Measurements from ENCODE around the gene FAF1.
A peak's percentile ranks its signal among the peaks of the same experiment; 100 is the strongest.

Gene FAF1

DNA sequence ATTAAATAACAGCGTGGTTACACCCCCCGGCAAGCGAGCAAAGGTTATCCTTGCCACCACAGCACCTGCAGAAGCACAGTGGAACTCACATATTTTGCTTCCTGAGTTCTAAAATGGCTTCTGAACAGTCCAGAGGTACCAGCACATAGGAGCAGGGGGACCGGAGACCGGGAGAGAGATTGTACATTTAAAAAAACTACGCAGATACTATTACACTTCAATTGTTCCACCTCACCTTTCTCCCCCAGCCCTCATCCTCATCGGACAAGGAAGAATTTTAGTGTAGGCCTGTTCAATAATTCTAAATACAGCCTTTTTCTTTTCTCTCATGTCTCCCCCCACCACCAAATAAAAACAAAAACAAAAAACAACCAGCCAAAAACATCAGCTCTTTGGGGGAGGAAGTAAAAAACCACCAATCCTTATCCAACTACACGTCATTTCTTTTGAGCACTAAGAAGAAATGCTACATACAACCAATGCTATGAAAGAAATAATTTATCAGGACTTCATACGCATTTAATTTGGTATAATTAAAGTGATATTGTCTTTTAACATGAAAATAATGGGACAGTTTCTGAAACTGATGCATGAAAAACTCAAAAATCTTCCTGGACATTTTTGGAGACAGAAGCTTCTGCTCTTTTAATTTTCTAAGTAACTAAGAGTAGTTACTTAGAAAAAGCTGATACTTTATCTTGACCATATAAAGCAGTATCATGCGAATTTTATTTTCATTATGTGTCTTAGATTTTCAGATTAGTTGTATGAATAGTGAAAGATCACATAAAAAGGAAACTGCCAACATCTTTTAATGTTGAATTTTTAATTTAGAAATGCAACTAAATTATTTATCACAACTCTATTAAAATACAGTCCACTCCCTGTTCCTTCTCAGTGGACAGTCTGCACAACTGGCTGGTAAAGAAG lies 19.1 kb upstream of the FAF1 start:
- CTCF ChIA-PET: no interaction called here
- TF ChIP-seq FOXM1 (IDR thresholded peaks at IDR 0.05; ENCODE audit: borderline replicate concordance): no peak
- TF ChIP-seq FOXA1 (IDR thresholded peaks at IDR 0.05): no peak
- TF ChIP-seq L3MBTL2 (conservative IDR thresholded peaks at IDR 0.05): no peak
- no peak for TF ChIP-seq ELF4 (IDR thresholded peaks at IDR 0.05)
- TF ChIP-seq ARNT (IDR thresholded peaks at IDR 0.05): no peak
- no peak for TF ChIP-seq HDGF (IDR thresholded peaks at IDR 0.05; ENCODE audit: borderline replicate concordance)
- no peak for TF ChIP-seq SP1 (IDR thresholded peaks at IDR 0.05)
- TF ChIP-seq BHLHE40 (IDR thresholded peaks at IDR 0.05; ENCODE audit: borderline replicate concordance): no peak
- no peak for TF ChIP-seq NFRKB (IDR thresholded peaks at IDR 0.05)
- no peak for TF ChIP-seq ZNF384 (IDR thresholded peaks at IDR 0.05)
- no peak for TF ChIP-seq TARDBP (IDR thresholded peaks at IDR 0.05)
- TF ChIP-seq LEF1 (IDR thresholded peaks at IDR 0.05; ENCODE audit: borderline replicate concordance): no peak
- TF ChIP-seq CTBP1 (IDR thresholded peaks at IDR 0.05; ENCODE audit: borderline replicate concordance): no peak
- no peak for TF ChIP-seq SUZ12 (IDR thresholded peaks at IDR 0.05)
- no peak for TF ChIP-seq FOXK2 (IDR thresholded peaks at IDR 0.05)
- TF ChIP-seq, protein P1, sequence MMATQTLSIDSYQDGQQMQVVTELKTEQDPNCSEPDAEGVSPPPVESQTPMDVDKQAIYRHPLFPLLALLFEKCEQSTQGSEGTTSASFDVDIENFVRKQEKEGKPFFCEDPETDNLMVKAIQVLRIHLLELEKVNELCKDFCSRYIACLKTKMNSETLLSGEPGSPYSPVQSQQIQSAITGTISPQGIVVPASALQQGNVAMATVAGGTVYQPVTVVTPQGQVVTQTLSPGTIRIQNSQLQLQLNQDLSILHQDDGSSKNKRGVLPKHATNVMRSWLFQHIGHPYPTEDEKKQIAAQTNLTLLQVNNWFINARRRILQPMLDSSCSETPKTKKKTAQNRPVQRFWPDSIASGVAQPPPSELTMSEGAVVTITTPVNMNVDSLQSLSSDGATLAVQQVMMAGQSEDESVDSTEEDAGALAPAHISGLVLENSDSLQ (IDR thresholded peaks at IDR 0.05): no peak
- DNase-seq (ENCODE audit: extremely low spot score): no peak
- POLR2A ChIA-PET: interaction anchor here (1.3 to 4.4 kb wide), 4 partner anchors 8 to 42 kb away, joined by 4 to 58 read pairs (median 26); partner anchors contain the start of genes CDKN2C and FAF1

GRCh38 chr1:50978144-50978851 lies 18.2 kb upstream of the FAF1 start:
- POLR2A ChIA-PET: interaction anchor here (0.9 to 4.4 kb wide), 7 partner anchors 9 to 50 kb away, joined by 3 to 58 read pairs (median 7); partner anchors contain the start of genes CDKN2C and FAF1
- CTCF ChIA-PET: no interaction called here
- TF ChIP-seq SP1 (IDR thresholded peaks at IDR 0.05) (no peak), L3MBTL2 (conservative IDR thresholded peaks at IDR 0.05) (0 out of 2 replicates have a peak, but pooled peaks have one; percentile 7)
- peak; percentile 61 for DNase-seq (ENCODE audit: extremely low spot score)

DNA sequence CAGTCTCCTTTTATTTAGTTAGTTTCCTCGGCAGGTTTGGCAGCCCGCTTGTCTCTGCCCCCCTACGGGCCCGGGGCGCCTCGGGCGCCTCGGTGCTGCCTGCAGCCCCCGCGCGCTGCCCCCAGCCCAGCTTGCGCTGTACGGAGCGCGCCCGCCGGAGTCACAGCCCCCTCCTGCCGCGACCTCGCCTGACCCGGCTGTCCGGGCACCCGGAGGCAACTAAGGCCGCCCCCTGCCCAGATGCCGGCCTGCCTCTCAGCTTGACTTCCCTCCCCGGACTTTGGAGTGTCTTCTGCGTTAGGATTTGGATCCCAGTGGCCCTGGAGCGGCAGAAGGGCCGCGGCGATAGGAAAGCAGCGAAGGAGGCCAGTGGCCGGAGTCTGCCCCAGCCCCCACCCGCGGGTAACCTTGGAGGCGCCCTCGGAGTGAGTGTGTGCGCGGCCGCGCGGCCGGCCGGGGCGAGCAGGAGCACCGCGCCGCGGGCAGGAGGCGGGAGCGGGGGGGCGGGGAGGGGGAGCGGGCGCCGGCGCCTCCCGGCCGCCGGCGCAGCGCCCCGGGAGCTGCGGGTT lies 17.6 kb upstream of the FAF1 start:
- ChIA-PET CTCF (interaction anchor here (1.0 kb wide), 1 partner anchor 212 kb away, joined by 4 read pairs; no protein-coding TSS in a partner anchor), POLR2A (interaction anchor here (0.9 to 4.4 kb wide), 10 partner anchors 9 to 229 kb away, joined by 3 to 58 read pairs (median 4); partner anchors contain the start of genes CDKN2C and FAF1)
- no peak for DNase-seq (ENCODE audit: extremely low spot score)
- TF ChIP-seq ELF4 (IDR thresholded peaks at IDR 0.05) (no peak), FOXM1 (IDR thresholded peaks at IDR 0.05; ENCODE audit: borderline replicate concordance) (peak; percentile 24; the same call in 1 of the 2 replicates)

DNA sequence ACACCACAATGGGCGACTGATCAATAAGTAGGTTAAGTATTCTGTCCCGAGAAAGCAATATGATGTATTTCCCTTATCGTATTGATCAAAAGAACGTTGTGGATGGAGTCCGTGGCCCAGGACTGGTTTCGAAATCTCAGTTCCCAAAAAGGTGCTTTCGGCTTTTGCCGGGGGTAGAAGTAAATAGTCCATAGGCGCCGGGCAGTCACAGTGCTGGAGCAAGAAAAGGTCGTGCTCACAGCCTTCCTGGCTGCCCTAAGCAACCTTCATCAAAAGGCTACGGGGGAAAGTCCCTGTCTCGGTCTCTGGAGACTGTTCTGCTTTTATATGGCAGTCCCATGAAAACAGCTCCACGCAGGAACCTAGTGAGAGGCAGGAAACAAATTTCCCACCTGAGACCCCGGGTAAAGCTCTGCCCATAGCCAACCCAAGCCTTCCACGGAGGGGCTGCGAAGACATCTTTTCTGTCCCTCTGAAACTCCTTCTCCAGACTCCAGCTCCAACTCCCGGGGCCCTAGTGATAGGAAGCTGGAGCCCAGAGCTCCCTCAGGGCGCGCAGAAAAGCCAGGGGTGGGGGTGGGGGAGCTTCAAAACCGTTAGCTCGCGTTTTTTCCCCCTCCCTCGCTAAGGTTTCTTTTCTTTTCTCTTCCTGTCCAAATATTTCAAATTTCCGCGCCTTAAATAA lies 17.0 kb upstream of the FAF1 start:
- TF ChIP-seq SP1 (IDR thresholded peaks at IDR 0.05) (no peak), SUZ12 (IDR thresholded peaks at IDR 0.05) (no peak), FOXK2 (IDR thresholded peaks at IDR 0.05) (no peak), ELF4 (IDR thresholded peaks at IDR 0.05) (no peak), NFRKB (IDR thresholded peaks at IDR 0.05) (no peak)
- TF ChIP-seq, protein P1 (IDR thresholded peaks at IDR 0.05): no peak
- POLR2A ChIA-PET: interaction anchor here (1.0 to 4.4 kb wide), 12 partner anchors 8 to 273 kb away, joined by 3 to 58 read pairs (median 3); partner anchors contain the start of genes CDKN2C and FAF1

GRCh38 chr1:50976111-50976889 lies 16.2 kb upstream of the FAF1 start:
- ChIA-PET CTCF (interaction anchor here (1.0 kb wide), 1 partner anchor 213 kb away, joined by 4 read pairs; no protein-coding TSS in a partner anchor), POLR2A (interaction anchor here (1.0 to 4.4 kb wide), 9 partner anchors 7 to 273 kb away, joined by 3 to 58 read pairs (median 3); partner anchors contain the start of genes CDKN2C and FAF1)
- TF ChIP-seq HDGF (IDR thresholded peaks at IDR 0.05; ENCODE audit: borderline replicate concordance) (no peak), ELF4 (IDR thresholded peaks at IDR 0.05) (no peak), FOXM1 (IDR thresholded peaks at IDR 0.05; ENCODE audit: borderline replicate concordance) (no peak), L3MBTL2 (conservative IDR thresholded peaks at IDR 0.05) (no peak), ARNT (IDR thresholded peaks at IDR 0.05) (no peak), NFRKB (IDR thresholded peaks at IDR 0.05) (no peak)
- DNase-seq (ENCODE audit: extremely low spot score): no peak

More for the DNA sequence above, 17.0 kb upstream of the FAF1 start:
- DNase-seq (ENCODE audit: extremely low spot score): peak; percentile 49
- CTCF ChIA-PET: interaction anchor here (1.0 kb wide), 1 partner anchor 212 kb away, joined by 4 read pairs; no protein-coding TSS in a partner anchor
